ENCODE measurements around the gene PTMS.

DNA sequence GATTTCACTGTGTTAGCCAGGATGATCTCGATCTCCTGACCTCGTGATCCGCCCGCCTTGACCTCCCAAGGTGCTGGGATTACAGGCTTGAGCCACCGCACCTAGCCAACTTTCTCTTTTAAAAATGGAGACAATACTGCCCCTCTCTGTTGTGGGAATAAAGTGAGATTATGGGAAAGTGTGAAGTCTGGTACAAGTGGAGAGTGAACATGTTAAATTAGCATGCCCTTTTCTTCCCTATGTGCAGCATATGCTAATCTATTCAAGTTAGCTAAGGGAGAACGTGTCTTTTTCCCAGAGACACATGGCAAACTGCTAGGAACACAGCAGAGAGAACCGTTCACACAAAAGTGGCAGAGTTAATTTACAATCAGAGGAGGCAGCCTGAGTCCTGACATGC, 40.8 kb upstream of the PTMS start:
- TF ChIP-seq, protein P1, sequence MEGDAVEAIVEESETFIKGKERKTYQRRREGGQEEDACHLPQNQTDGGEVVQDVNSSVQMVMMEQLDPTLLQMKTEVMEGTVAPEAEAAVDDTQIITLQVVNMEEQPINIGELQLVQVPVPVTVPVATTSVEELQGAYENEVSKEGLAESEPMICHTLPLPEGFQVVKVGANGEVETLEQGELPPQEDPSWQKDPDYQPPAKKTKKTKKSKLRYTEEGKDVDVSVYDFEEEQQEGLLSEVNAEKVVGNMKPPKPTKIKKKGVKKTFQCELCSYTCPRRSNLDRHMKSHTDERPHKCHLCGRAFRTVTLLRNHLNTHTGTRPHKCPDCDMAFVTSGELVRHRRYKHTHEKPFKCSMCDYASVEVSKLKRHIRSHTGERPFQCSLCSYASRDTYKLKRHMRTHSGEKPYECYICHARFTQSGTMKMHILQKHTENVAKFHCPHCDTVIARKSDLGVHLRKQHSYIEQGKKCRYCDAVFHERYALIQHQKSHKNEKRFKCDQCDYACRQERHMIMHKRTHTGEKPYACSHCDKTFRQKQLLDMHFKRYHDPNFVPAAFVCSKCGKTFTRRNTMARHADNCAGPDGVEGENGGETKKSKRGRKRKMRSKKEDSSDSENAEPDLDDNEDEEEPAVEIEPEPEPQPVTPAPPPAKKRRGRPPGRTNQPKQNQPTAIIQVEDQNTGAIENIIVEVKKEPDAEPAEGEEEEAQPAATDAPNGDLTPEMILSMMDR (IDR thresholded peaks at IDR 0.05) = no peak
- TF ChIP-seq EP300 (IDR thresholded peaks at IDR 0.05) = no peak
- TF ChIP-seq POLR2A (IDR thresholded peaks at IDR 0.05) = no peak

Data from upper lobe of left lung (tissue), 4 donors.